HUES48 (cell line): ENCODE data around the gene ABTB1.
"Not testable (repeated sequence)": the region's sequence is repeated elsewhere in the genome, so short reads cannot be mapped to it uniquely, and the experiment has no call there.

Experiments used
- H3K27ac ChIP-seq: one replicate; pipeline ENCODE4 v1.7.0; 2013; ENCODE audit warnings: low read depth, low read length, inconsistent platforms
- H3K27me3 ChIP-seq: 2 replicates; pipeline ENCODE4 v1.6.1; 2013; ENCODE audit warnings: mild to moderate bottlenecking, low read length; ENCODE audit not compliant: control insufficient read depth, insufficient read depth
- H3K36me3 ChIP-seq: 2 replicates; pipeline ENCODE4 v1.6.1; 2013; ENCODE audit warnings: low read length; ENCODE audit not compliant: control insufficient read depth, insufficient read depth
- H3K4me1 ChIP-seq: 2 replicates; pipeline ENCODE4 v1.6.1; 2013; ENCODE audit warnings: mild to moderate bottlenecking, low read length; ENCODE audit not compliant: control insufficient read depth, insufficient read depth
- H3K4me3 ChIP-seq: 2 replicates; pipeline ENCODE4 v1.5.1; 2013; ENCODE audit warnings: mild to moderate bottlenecking, low read depth, low read length
- H3K9ac ChIP-seq: 2 replicates; pipeline ENCODE4 v1.6.1; 2013; ENCODE audit warnings: mild to moderate bottlenecking, low read depth, low read length, moderate library complexity
- H3K9me3 ChIP-seq: 2 replicates; pipeline ENCODE4 v1.6.1; 2013; ENCODE audit warnings: low read length; ENCODE audit not compliant: control insufficient read depth, insufficient read depth

Gene ABTB1

GRCh38 chr3:127680798-127681221, 8.1 kb downstream of the ABTB1 start:
- no peaks in the 10 kb centered on the region for H3K4me1 ChIP-seq
- H3K27ac ChIP-seq: no peak overlapping the region
- H3K9me3 ChIP-seq: no peaks in the 10 kb centered on the region

GRCh38 chr3:127682175-127682554, 9.4 kb downstream of the ABTB1 start:
- H3K4me3 ChIP-seq, H3K36me3 ChIP-seq, H3K27me3 ChIP-seq, H3K9ac ChIP-seq, H3K27ac ChIP-seq, H3K9me3 ChIP-seq, H3K4me1 ChIP-seq: not testable (repeated sequence)

More at GRCh38 chr3:127680798-127681221, 8.1 kb downstream of the ABTB1 start:
- Histone ChIP-seq H3K9ac (no peak overlapping the region), H3K4me3 (no peak overlapping the region), H3K36me3 (no peaks in the 10 kb centered on the region), H3K27me3 (no peaks in the 10 kb centered on the region)

- Histone ChIP-seq H3K27ac (no peak overlapping the region), H3K9me3 (no peaks in the 10 kb centered on the region), H3K9ac (no peak overlapping the region), H3K27me3 (no peaks in the 10 kb centered on the region), H3K4me1 (no peaks in the 10 kb centered on the region), H3K36me3 (no peaks in the 10 kb centered on the region), H3K4me3 (no peak overlapping the region)
Measured at GRCh38 chr3:127682561-127682960, 9.8 kb downstream of the ABTB1 start.

GRCh38 chr3:127684871-127685707, 12.3 kb downstream of the ABTB1 start:
- Histone ChIP-seq H3K36me3 (no peaks in the 10 kb centered on the region), H3K27me3 (no peaks in the 10 kb centered on the region), H3K4me3 (no peak overlapping the region), H3K27ac (no peak overlapping the region), H3K9ac (no peak overlapping the region), H3K9me3 (no peaks in the 10 kb centered on the region), H3K4me1 (peaks cover 9% of the 10 kb centered on the region)

- Histone ChIP-seq H3K27ac (no peak overlapping the region), H3K27me3 (no peaks in the 10 kb centered on the region), H3K9me3 (no peaks in the 10 kb centered on the region), H3K36me3 (no peaks in the 10 kb centered on the region), H3K4me1 (peaks cover 16% of the 10 kb centered on the region), H3K4me3 (no peak overlapping the region), H3K9ac (no peak overlapping the region)
Measured at GRCh38 chr3:127685708-127686511, 13.2 kb downstream of the ABTB1 start.

GRCh38 chr3:127686512-127686894, 13.8 kb downstream of the ABTB1 start:
- Histone ChIP-seq H3K27me3 (no peaks in the 10 kb centered on the region), H3K27ac (no peak overlapping the region), H3K4me3 (no peak overlapping the region), H3K4me1 (peaks cover 16% of the 10 kb centered on the region), H3K36me3 (no peaks in the 10 kb centered on the region), H3K9ac (no peak overlapping the region), H3K9me3 (no peaks in the 10 kb centered on the region)

- Histone ChIP-seq H3K27ac (no peak overlapping the region), H3K27me3 (no peaks in the 10 kb centered on the region), H3K36me3 (no peaks in the 10 kb centered on the region), H3K4me1 (peaks cover 16% of the 10 kb centered on the region), H3K9me3 (no peaks in the 10 kb centered on the region), H3K9ac (no peak overlapping the region), H3K4me3 (no peak overlapping the region)
Measured at GRCh38 chr3:127687228-127687737, 14.5 kb downstream of the ABTB1 start.

DNA sequence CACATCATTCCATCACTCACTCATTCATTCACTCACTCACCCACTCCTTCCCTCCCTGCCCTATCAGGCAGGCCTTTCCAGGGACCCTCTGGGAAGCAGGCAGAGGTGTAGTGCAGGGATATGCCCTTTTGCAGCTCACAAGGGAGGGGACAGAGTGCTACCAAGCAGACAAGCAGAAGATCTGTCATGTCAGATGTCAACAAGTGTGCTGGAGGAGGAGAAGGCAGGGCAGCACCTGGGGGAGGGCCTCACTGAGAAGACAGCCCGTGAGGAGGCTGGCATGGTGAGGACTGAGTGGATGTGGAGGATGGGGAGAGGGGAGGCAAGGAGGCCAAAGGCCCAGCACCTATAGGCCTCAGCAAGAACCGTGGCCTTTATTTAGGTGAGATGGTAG, 15.3 kb downstream of the ABTB1 start:
- no peak overlapping the region for H3K27ac ChIP-seq
- peaks cover 16% of the 10 kb centered on the region for H3K4me1 ChIP-seq

DNA sequence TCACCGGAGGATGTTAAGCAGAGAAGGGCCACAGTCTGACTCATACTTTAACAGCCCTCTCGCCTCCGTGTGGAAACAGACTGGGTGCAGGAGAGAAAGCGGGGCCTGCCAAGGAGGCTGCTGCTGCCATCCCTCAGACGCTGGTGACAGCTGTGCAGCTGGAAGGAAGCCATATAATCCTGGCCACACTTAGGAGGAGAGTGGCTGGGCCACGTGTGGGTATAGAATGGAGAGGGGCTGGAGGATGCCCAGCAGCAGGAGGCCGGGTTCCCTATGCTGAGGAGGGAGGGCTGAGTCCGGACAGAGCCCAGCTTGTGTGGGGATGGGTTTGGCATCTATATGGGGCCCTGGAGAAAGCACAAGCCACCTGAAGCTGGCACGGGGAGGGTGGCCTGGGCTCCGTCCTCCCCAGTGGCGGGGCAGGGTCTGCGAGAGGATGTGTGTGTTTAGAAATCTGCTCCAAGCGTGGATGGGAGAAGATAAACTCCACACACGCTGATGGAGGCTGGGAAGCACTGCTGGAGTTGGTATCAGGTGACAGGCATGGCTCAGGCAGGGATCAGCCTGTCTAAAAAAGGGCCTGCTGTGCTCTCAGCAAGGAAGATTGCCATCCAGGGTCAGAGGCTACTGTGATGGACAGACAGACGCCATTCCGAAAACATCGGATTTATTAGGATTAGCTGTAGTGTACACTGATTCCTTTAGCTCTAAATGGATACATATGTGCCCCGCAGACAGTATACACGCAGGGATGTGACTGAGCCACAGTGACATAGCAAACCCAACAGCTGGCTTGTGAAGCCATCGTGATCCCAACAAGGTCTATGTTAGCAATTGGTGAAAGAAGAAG, 15.9 kb downstream of the ABTB1 start:
- H3K36me3 ChIP-seq: no peaks in the 10 kb centered on the region
- no peaks in the 10 kb centered on the region for H3K27me3 ChIP-seq
- peaks cover 16% of the 10 kb centered on the region for H3K4me1 ChIP-seq
- no peak overlapping the region for H3K9ac ChIP-seq
- no peak overlapping the region for H3K4me3 ChIP-seq
- no peak overlapping the region for H3K27ac ChIP-seq
- H3K9me3 ChIP-seq: no peaks in the 10 kb centered on the region

More for the DNA sequence above, 15.3 kb downstream of the ABTB1 start:
- Histone ChIP-seq H3K27me3 (no peaks in the 10 kb centered on the region), H3K4me3 (no peak overlapping the region), H3K9ac (no peak overlapping the region), H3K36me3 (no peaks in the 10 kb centered on the region), H3K9me3 (no peaks in the 10 kb centered on the region)

- Histone ChIP-seq H3K9ac (no peak overlapping the region), H3K36me3 (no peaks in the 10 kb centered on the region), H3K4me1 (peaks cover 16% of the 10 kb centered on the region), H3K27me3 (no peaks in the 10 kb centered on the region), H3K4me3 (no peak overlapping the region), H3K27ac (no peak overlapping the region), H3K9me3 (no peaks in the 10 kb centered on the region)
Measured at GRCh38 chr3:127689266-127689860, 16.6 kb downstream of the ABTB1 start.
